ENCODE measurements around the gene TAF11L13.
"Not testable (repeated sequence)": the region's sequence is repeated elsewhere in the genome, so short reads cannot be mapped to it uniquely, and the experiment has no call there.

Gene TAF11L13

DNA sequence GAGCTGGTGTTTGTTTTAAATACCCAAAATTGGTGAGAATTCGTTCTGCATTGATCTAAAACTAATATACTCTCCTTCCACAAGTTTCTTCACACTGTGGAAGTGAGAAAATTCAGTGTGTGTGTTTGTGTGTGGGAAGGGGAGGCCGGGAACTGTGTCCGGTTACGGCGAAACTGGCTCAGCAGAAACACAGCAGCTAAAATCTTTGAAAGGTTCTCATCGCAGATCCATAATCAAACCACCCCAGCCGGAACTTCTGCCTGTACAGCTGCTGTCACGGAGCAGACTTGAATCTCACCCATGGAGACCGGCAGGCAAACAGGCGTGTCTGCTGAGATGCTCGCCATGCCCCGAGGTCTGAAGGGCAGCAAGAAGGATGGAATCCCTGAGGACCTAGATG, at the start of gene TAF11L13:
TAF11L13 (plus strand) TSS at position 301 of the 400 bp plus-strand sequence.
- DNase-seq (ENCODE audit: low spot score): not testable (repeated sequence)

DNA sequence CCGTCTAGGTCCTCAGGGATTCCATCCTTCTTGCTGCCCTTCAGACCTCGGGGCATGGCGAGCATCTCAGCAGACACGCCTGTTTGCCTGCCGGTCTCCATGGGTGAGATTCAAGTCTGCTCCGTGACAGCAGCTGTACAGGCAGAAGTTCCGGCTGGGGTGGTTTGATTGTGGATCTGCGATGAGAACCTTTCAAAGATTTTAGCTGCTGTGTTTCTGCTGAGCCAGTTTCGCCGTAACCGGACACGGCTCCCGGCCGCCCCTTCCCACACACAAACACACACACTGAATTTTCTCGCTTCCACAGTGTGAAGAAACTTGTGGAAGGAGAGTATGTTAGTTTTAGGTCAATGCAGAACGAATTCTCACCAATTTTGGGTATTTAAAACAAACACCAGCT, 46.2 kb upstream of the TAF11L13 start, which contains the start of gene TAF11L7:
TAF11L7 (minus strand) TSS at position 101 of the 400 bp plus-strand sequence.
- not testable (repeated sequence) for DNase-seq (ENCODE audit: low spot score)

DNA sequence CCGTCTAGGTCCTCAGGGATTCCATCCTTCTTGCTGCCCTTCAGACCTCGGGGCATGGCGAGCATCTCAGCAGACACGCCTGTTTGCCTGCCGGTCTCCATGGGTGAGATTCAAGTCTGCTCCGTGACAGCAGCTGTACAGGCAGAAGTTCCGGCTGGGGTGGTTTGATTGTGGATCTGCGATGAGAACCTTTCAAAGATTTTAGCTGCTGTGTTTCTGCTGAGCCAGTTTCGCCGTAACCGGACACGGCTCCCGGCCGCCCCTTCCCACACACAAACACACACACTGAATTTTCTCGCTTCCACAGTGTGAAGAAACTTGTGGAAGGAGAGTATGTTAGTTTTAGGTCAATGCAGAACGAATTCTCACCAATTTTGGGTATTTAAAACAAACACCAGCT, 41.0 kb upstream of the TAF11L13 start, which contains the start of gene TAF11L8:
TAF11L8 (minus strand) TSS at position 101 of the 400 bp plus-strand sequence.
- not testable (repeated sequence) for DNase-seq (ENCODE audit: low spot score)

DNA sequence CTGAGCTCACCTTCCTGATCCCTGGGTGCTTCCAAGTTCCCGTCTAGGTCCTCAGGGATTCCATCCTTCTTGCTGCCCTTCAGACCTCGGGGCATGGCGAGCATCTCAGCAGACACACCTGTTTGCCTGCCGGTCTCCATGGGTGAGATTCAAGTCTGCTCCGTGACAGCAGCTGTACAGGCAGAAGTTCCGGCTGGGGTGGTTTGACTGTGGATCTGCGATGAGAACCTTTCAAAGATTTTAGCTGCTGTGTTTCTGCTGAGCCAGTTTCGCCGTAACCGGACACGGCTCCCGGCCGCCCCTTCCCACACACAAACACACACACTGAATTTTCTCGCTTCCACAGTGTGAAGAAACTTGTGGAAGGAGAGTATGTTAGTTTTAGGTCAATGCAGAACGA, 37.6 kb upstream of the TAF11L13 start, which contains the start of gene TAF11L9:
TAF11L9 (minus strand) TSS at position 140 of the 400 bp plus-strand sequence.
- not testable (repeated sequence) for DNase-seq (ENCODE audit: low spot score)

DNA sequence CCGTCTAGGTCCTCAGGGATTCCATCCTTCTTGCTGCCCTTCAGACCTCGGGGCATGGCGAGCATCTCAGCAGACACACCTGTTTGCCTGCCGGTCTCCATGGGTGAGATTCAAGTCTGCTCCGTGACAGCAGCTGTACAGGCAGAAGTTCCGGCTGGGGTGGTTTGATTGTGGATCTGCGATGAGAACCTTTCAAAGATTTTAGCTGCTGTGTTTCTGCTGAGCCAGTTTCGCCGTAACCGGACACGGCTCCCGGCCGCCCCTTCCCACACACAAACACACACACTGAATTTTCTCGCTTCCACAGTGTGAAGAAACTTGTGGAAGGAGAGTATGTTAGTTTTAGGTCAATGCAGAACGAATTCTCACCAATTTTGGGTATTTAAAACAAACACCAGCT, 34.2 kb upstream of the TAF11L13 start, which contains the start of gene TAF11L10:
TAF11L10 (minus strand) TSS at position 101 of the 400 bp plus-strand sequence.
- DNase-seq (ENCODE audit: low spot score): not testable (repeated sequence)

DNA sequence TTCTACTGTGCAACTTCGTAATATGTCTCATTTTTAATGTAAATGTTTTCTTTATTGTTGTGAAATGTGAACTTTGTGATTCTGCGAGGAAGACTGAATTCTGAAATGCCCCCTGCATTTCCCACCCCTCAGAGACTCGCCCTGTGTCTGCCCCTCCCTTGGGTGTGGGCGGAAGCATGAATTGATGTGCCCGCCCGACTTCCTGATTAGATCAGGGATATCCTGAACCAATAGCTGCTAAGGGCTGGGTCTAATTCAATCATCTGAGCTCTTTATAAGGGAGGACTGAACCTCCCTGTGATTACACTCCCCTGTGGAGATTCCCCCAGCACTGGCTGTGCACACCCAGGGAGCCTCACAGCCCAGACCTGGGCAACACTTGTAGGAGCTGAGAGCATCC, 28.0 kb upstream of the TAF11L13 start, which contains the start of gene TAF11L11:
TAF11L11 (plus strand) TSS at position 304 of the 400 bp plus-strand sequence.
- not testable (repeated sequence) for DNase-seq (ENCODE audit: low spot score)

DNA sequence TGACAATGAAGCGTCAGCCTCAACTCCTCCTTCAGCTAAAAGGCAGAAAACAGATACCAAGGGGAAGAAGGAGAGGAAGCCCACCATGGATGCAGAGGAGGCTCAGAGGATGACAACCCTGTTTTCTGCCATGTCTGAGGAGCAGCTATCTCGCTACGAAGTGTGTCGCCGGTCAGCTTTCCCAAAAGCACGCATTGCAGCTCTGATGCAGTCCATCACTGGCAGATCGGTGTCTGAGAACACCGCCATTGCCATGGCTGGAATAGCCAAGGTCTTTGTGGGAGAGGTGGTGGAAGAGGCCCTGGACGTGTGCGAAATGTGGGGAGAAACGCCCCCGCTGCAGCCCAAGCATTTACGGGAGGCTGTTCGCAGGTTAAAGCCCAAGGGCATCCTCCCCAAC, 26.9 kb upstream of the TAF11L13 start:
- DNase-seq (ENCODE audit: low spot score): no peak

DNA sequence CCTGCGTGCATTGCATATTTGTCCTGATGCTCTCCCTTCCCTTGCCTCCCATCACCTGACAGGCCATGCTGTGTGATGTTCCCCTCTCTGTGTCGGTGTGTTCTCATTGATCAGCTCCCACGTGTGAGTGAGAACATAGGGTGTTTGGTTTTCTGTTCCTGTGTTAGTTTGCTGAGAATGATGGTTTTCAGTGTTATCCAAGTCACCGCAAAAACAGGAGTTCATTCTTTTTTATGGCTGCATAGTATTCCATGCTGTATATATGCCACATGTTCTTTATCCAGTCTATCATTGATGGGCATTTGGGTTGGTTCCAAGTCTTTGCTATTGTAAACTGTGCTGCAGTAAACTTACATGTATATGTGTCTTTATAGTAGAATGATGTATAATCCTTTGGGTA, 24.4 kb upstream of the TAF11L13 start:
- not testable (repeated sequence) for DNase-seq (ENCODE audit: low spot score)

DNA sequence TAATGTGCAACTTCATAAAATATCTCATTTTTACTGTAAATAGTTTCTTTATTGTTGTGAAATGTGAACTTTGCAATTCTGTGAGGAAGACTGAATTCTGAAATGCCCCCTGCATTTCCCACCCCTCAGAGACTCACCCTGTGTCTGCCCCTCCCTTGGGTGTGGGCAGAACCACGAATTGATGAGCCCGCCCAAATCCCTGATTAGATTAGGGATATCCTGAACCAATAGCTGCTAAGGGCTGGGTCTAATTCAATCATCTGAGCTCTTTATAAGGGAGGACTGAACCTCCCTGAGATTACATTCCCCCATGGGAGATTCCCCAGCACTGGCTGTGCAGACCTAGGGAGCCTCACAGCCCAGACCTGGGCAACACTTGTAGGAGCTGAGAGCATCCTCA, 21.8 kb upstream of the TAF11L13 start, which contains the start of gene TAF11L12:
TAF11L12 (plus strand) TSS at position 301 of the 400 bp plus-strand sequence.
- not testable (repeated sequence) for DNase-seq (ENCODE audit: low spot score)

DNA sequence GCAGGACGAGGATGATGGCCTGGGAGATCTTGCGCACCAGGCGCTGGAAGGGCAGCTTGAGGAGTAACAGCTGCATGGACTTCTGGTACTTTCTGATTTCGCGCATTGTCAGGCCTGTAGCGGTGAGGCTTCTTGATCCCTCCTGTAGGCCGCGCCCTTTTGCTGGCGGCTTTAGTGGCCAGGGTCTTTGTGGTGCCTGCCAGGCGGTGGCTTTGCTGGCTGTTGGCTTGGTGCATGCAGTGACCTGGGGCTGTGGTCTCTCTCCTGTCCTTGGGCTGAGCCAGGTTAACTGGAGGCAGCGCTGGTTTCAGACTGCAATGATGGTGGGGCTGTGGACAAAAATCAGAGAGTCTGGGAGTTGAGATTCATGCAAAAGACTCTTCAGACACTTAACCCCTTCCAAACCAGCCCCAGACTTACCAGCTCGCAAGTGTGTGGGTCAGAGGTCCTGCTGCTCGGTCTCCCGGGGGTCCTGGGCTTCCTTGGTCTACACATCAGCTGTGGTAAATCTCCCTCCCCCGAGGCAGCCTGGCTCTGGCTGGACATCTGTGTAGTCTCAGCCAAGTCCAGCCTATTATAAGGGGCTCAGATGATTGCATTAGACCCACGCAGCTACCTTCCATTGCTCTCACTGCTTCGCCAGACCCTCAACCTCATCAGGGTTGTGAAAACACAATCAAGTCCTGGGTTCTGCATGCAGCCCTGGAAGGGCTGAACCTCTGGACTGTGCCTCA, 16.8 kb upstream of the TAF11L13 start:
- no peak for DNase-seq (ENCODE audit: low spot score)

DNA sequence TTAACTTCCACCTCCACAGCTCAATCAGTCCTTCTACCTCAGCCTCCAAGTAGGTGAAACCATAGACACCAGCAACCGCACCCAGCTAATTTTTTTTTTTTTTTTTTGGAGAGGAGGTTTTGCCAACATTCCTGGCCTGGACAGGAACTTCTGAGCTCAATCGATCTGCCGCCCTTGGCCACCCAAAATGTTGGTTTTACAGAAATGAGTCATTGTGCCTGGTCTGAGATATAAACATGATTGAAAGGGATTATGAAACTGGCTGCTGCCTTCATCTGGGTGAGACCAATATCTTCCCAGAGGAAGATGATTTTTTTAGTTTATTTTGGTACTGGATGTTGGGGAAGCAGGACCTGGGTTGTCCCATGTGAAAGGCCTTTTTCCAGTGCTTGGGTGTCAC, 12.5 kb upstream of the TAF11L13 start:
- no peak for DNase-seq (ENCODE audit: low spot score)

DNA sequence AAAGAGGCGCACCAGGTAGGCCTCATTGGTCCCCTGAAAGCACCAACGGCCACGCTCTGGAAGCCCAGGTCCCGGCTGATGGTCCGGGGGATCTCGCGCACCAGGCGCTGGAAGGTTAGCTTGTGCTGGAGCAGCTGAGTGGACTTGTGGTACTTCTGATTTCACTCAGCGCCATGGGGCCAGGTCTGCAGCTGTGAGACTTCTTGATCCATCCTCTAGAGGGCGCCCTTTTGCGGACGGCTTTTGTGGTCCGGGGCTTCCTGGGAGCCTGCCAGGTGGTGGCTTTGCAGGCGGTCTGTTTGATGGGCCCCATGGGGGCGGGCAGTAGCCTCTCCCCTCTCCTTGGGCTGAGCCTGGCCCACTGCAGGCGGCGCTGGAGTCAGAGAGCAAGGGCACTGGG, 11.3 kb upstream of the TAF11L13 start:
- no peak for DNase-seq (ENCODE audit: low spot score)

DNA sequence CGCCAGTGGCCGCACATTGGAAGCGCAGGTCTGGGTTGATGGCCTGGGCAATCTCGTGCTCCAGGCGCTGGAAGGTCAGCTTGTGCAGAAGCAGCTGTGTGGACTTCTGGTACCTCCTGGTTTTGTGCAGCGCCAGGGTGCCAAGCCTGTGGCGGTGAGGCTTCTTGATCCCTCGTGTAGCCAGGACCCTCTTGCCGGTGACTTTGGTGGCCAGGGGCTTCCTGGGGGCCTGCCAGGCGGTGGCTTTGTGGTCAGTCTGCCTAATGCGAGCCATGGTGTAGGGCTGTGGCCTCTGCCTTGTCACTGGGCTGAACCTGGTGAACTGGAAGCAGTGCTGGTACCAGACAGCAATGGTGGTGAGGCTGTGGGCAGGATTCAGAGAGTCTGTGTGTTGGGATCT, 6.2 kb upstream of the TAF11L13 start:
- no peak for DNase-seq (ENCODE audit: low spot score)

DNA sequence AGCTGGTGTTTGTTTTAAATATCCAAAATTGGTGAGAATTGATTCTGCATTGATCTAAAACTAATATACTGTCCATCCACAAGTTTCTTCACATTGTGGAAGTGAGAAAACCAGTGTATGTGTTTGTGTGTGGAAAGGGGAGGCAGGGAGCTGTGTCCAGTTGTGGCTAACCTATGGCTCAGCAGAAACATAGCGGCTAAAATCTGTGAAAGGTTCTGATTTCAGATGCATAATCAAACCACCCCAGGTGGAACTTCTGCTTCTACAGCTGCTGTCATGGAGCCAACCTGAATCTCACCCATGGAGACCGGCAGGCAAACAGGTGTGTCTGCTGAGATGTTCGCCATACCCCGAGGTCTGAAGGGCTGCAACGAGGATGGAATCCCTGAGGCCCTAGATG, 2.3 kb downstream of the TAF11L13 start, which contains the start of gene TAF11L14:
TAF11L14 (plus strand) TSS at position 301 of the 400 bp plus-strand sequence.
- DNase-seq (ENCODE audit: low spot score): no peak

DNA sequence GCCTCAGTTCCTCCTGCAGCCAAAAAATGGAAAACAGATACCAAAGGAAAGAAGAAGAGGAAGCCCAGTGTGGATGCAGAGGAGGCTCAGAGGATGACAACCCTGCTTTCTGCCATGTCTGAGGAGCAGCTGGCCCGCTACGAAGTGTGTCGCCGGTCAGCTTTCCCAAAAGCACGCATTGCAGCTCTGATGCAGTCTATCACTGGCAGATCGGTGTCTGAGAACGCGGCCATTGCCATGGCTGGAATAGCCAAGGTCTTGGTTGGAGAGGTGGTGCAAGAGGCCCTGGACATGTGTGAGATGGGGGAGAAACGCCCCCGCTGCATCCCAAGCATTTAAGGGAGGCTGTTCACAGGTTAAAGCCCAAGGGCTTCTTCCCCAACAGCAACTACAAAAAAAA, 17.3 kb downstream of the TAF11L13 start:
- not testable (repeated sequence) for DNase-seq (ENCODE audit: low spot score)

DNA sequence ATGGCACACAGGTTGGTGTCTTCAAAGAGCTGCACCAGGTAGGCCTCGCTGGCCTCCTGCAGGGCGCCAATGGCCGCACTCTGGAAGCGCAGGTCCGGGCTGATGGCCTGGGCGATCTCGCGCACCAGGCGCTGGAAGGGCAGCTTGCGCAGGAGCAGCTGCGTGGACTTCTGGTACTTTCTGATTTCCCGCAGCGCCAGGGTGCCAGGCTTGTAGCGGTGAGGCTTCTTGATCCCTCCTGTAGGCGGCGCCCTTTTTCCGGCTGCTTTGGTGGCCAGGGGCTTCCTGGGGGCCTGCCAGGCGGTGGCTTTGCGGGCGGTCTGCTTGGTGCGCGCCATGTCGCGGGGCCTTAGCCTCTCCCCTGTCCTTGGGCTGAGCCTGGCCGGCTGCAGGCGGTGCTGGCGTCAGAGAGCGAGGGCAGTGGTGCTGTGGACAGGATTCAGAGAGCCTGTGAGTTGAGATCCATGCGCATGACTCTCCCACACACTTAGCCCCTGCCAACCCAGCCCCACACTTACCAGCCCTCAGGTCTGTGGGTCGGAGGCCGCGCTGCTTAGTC, 23.4 kb downstream of the TAF11L13 start:
- not testable (repeated sequence) for DNase-seq (ENCODE audit: low spot score)

DNA sequence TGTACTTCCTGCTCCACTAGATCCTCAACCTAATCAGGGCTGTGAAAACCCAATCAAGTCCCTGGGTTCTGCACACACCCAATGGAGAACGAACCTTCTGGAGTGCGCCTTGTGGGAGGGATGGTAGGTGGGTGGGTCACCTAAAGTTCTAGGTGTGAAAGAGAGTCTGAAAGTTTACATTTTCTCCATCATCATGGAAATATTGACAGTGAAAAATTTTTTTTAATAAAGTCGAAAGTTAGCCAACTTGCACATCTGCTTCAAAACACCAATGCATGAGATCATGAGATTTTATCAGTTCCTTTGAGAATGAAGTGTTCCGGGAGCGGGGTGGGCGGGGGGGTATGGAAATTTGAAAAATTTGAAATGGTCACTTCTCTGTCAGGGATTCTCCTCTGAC, 24.0 kb downstream of the TAF11L13 start:
- no peak for DNase-seq (ENCODE audit: low spot score)

DNA sequence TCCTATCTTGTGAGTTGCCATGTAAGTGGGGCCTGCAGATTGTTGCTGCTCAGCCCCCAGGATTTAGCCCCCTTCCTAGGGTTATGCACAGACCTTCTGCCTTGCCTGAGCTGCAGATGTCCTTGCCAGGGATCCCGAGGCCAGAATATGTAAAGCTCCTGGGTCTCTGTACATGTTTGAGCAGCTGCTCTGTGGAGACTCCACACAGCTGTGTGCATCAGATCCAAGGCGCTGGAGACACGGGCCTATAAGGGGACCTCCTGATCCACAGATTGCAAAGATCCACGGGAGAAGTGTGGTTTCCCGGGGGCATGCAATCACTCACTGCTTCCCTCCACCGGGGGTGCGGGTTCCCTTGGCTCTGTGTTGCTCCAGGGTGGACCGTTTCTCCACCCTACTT, 31.3 kb downstream of the TAF11L13 start:
- DNase-seq (ENCODE audit: low spot score): no peak

DNA sequence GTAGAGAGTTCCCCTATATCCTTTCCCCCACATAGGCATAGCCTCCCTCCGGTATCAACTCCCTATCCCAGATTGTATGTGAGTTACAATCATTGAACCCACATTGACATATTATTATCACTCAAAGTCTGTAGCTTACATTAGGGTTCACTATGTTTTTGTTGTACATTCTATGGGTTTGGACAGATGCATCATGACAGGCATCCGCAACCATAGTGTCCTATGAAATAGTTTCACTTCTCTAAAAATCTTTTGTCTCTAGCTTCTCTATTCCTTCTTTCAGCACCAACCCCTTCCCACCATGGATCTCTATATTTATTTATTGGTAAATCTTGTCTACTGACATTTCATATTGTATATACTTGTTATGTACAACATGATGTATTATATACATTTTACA, 33.9 kb downstream of the TAF11L13 start:
- DNase-seq (ENCODE audit: low spot score): no peak

DNA sequence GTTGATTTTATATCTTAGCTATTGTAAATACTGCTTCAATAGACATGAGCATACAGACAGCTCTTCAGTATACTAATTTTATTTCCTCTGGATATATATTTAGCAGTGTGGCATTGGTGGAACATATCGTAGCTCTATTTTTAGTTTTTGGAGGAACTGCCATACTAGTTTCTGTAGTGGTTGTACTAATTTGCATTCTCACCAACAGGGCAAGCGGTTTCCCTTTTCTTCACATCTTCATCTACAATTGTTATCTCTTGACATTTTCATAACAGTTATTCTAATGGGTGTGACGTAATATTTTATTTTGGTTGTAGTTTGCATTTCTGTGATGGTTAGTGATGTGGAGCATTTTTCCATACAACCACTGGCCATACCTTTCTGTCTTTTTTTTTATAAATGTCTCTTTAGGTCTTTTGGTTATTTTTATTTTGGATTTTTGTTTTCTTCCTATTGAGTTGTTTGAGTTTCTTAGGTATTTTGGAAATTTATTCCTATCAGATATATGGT, 34.9 kb downstream of the TAF11L13 start:
- no peak for DNase-seq (ENCODE audit: low spot score)

DNA sequence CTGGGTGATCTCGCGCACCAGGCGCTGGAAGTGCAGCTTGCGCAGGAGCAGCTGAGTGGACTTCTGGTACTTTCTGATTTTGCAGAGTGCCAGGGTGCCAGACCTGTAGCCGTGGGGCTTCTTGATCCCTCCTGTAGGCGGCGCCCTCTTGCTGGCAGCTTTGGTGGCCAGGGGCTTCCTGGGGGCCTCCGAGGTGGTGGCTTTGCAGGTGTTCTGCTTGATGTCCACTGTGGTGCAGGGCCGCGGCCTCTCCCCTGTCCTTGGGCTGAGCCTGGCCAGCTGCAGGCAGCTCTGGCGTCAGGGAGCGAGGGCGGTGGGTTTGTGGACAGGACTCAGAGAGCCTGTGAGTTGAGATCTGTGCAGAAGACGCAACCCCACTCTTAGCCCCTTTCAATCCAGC, 38.5 kb downstream of the TAF11L13 start:
- DNase-seq (ENCODE audit: low spot score): no peak

DNA sequence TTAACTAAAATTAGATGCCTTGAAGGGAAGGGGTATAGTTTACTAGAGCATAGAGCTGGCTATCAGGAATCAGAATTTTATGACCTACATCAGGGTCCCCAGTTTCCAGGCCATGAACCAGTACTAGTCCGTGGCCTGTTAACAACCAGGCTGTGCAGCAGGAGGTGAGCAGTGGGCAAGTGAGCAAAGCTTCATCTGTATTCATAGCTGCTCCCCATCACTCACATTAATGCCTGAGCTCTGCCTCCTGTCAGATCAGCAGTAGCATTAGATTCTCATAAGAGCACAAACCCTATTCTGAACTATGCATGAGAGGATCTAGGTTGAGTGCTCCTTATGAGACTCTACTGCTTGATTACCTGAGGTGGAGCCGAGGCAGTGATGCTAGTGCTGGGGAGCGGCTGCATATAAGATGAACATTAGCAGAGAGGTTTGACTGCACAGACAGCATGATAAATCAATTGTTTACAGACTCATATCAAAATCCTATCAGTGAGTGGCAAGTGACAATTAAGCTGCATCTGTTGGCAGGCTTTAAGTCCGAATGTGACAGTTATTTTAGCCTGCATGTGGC, 47.0 kb downstream of the TAF11L13 start:
- DNase-seq (ENCODE audit: low spot score): no peak
